Sciatic nerve (tissue), 2 donors: ENCODE measurements around the gene CLMN. TPM values are rescaled to one million over a fixed set of nuclear protein-coding genes. Genes with fewer than 3 reads are reported as not detected.

ENCODE experiments used
- ATAC-seq: fragments of 200-7000 bp; cut with Tn5 transposase; one replicate; pipeline ENCODE4 v1.9.1; 2020; ENCODE audit warnings: mild to moderate bottlenecking, moderate library complexity
- DNase-seq: peaks from one replicate; pipeline ENCODE4 v3.0.0-alpha.2; 2020; ENCODE audit warnings: low spot score
- intact Hi-C: fragments of 100-400 bp; cut with DNase I; formaldehyde crosslinking; loops from one replicate; pipeline ENCODE4 v1.14.2; 2022
- total RNA-seq: library from RNA; stranded (reverse); fragmentation: NEBNext Ultra II Directional; extraction: Animal tissue kit (Norgen Biotek cat#: 25700); gene quantifications from one replicate; pipeline ENCODE4 v1.2.1, GENCODE V29; 2021
- donor health status: DM: no; HTN: no; CAD: no.
- donor health status: DM: no; HTN: no; CAD: no.

CLMN gene
- total RNA-seq, 1 donor from 2014 or later, result 41.8 TPM

GRCh38 chr14:95323917-95324316 is 4.2 kb upstream of the CLMN start:
- DNase-seq (no peak), ATAC-seq (no peak)
- intact Hi-C loops, result no loop called here

GRCh38 chr14:95323361-95323760 is 3.7 kb upstream of the CLMN start:
- ATAC-seq, result no peak
- intact Hi-C loops, result no loop called here
- DNase-seq, result no peak

GRCh38 chr14:95322651-95323050 is 2.9 kb upstream of the CLMN start:
- ATAC-seq (peak; percentile 25), DNase-seq (no peak)
- intact Hi-C loops, result no loop called here

GRCh38 chr14:95321693-95322455 is 2.2 kb upstream of the CLMN start:
- DNase-seq, result no peak
- ATAC-seq, result no peak
- intact Hi-C loops, result no loop called here

- no peak for DNase-seq
- intact Hi-C loops, result no loop called here
- no peak for ATAC-seq
These were observed 1.4 kb upstream of the CLMN start for GRCh38 chr14:95320955-95321600.

DNA sequence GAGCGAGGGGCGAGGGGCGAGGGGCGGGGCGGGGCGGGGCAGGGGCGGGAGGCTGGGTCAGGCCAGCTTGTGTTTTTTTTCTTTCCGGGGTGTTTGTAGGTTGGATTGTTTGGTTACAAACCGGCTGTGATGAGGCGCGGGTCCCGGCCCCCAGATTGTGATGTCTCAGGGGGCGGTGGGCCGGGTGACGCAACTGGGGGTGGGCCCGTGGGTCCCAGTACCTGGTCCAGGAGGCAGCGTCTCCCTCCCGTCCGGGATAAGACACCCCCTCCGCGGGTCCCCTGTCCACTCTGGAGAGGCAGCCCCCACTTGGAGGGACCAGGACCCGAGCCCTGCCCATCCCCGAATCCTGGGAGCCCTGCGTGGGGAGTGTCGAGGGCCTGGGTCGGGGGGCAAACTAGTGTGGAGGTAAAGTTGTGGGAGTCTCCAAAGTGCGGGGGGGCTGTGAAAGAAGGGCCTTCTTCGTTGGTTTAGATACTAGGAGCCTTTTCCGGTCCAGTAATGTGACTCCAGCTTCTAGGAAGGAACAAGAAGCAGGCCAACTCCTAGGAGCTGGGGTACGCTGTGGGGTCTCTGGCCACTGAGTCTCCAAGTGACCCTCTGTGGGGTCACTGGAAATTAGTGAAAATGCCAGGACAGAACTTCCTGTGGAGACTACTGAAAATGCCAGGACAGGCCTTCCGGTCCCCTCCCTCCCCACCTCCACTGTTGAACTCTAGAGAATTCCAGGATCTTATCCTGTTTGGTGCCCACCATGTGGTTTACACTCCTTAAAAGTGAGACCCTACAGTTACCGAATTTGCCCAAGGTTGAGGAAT is 579 bp upstream of the CLMN start:
- intact Hi-C loops, result no loop called here
- ATAC-seq (peak; percentile 31), DNase-seq (peak; percentile 72)

GRCh38 chr14:95318399-95319311 is 1.1 kb downstream of the CLMN start:
- ATAC-seq, result no peak
- intact Hi-C loops, result no loop called here
- DNase-seq, result no peak

GRCh38 chr14:95317817-95318343 is 1.8 kb downstream of the CLMN start:
- ATAC-seq (no peak), DNase-seq (no peak)
- intact Hi-C loops, result no loop called here

DNA sequence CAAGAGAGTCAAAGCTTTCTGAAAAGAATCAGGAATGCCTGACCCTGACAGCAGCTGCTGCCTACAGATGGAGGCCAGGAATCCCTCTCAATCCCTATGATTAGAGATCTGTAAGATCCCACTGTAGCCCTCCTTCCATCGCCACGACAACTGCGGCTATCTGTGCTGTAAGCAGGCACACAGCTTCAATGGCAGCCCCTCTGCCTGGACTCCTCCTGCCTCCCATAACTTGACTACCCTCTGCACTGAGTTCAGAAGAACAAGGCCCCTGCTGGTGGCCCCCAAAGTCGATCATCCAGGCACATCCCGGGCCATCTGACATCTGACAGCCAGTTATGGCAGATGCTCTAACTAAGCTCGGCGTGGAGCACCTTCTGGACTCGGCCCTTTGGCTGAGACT is 2.9 kb downstream of the CLMN start:
- ATAC-seq (no peak), DNase-seq (no peak)
- intact Hi-C loops, result no loop called here

DNA sequence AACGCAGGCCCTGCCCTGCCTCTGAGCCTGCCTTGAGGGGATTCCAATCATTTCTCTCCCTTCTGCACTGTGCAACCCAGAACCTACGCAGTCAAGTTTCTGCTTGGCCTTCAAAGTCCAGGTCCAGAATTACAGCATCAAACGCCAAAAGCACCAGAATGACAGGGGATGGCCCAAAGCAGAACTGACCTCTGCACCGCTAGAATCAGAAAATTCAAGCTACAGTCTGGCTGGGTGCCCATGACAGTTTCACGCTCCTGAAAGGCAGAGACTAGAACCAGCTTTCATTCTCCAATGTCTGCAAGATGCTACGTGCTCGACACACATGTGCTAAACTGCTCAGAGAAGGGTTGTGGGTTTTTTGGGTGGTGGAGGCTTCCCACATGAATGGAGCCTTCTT is 4.1 kb downstream of the CLMN start:
- intact Hi-C loops, result no loop called here
- no peak for DNase-seq
- ATAC-seq, result no peak

- intact Hi-C loops, result no loop called here
- DNase-seq (no peak), ATAC-seq (no peak)
These were observed 4.6 kb downstream of the CLMN start for GRCh38 chr14:95315156-95315555.

- intact Hi-C loops, result no loop called here
- DNase-seq, result no peak
These were observed 5.1 kb downstream of the CLMN start for GRCh38 chr14:95314609-95315008.

GRCh38 chr14:95313707-95314106 is 6.0 kb downstream of the CLMN start:
- peak; percentile 87 for ATAC-seq
- DNase-seq, result peak; percentile 82
- intact Hi-C loops, result no loop called here

More at GRCh38 chr14:95314609-95315008, 5.1 kb downstream of the CLMN start:
- peak; percentile 48 for ATAC-seq

- ATAC-seq (no peak), DNase-seq (no peak)
- intact Hi-C loops, result no loop called here
These were observed 6.5 kb downstream of the CLMN start for GRCh38 chr14:95313190-95313589.

GRCh38 chr14:95312311-95312710 is 7.4 kb downstream of the CLMN start:
- intact Hi-C loops, result no loop called here
- no peak for DNase-seq
- no peak for ATAC-seq

DNA sequence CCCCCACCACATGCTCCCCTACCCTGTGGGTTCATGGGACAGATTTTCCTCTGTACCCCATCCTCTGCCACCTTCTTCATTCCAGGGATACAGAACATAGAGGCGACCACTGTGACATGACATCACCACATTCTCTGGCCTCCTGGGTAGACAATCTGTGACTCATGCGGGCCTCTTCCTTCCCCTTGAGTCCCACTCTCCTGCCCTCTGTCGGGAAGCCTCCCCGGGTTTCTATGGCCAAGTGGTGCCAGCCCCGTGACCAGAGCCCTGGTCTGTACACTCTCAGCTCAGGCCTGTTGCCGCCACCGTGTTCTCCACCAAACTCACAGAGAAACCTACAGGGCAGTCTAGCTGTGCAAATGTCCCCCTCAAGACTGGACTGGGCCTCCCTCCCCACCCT is 8.0 kb downstream of the CLMN start:
- no peak for ATAC-seq
- no peak for DNase-seq
- intact Hi-C loops, result no loop called here

DNA sequence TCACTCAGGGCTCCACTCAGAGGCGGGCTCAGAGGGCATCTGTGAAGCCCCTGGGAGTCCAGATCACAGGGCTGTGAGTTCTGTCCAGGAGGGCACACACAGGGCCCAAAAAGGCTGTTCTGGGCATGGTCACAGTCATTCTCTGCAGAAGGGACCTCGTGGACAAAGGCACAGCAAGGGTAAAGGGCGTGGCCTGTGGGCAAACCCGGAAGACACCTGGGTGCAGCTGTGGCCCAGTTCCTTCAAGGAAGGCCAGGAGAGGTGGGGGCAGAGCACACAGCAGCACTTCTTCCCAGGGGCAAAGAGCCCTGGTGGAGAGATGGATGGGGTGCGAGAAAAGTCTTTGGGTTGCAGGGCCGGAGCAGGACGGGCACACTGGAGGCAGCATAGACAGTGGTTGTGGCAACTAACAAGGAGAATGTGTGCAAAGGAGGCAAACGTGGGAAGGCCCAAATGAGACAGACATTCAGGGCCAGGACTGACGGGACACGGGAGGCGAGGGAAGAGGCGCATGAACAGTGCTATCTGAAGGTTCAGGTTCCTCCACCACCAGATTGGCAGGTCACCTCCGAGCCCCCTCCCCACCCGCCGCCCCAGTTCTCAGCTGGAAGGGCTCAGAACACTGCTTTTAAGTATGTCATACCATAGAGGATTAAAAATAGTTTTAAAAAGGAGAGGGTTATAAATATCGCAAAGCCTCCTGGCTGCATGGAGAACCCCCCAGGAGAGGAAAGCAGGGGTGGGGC is 8.9 kb downstream of the CLMN start:
- no peak for DNase-seq
- no peak for ATAC-seq
- intact Hi-C loops, result no loop called here
